Omental fat pad (tissue), 4 donors: Measurements from ENCODE around the gene PSMD6. TPM values are rescaled to one million over a fixed set of nuclear protein-coding genes. Genes with fewer than 3 reads are reported as not detected.

Source experiments
- ATAC-seq: fragments of 150-250 bp; one replicate; pipeline ENCODE4 v1.9.1; 2016; ENCODE audit warnings: mild to moderate bottlenecking, moderate library complexity; ENCODE audit not compliant: low FRiP score
- DNase-seq: peaks from one replicate; pipeline ENCODE4 v3.0.0-alpha.2; 2019; ENCODE audit warnings: low spot score
- total RNA-seq, 4 donors: library from RNA; depleted of rRNA; stranded (reverse); fragments of >200 nt; gene quantifications; one replicate each; pipeline ENCODE4 v1.1.0, GENCODE V29; 2016
- TF ChIP-seq, protein P1 (sequence below), 3 donors: fragments of 450-650 bp; IDR thresholded peaks; one replicate each; pipeline ENCODE4 v1.5.1; 2016 to 2017; ENCODE audit warnings: antibody characterized with exemption in 3 of 3, mild to moderate bottlenecking in 3 of 3, moderate library complexity in 2 of 3

Gene PSMD6
- total RNA-seq, 4 donors from 2014 or later: 52.8 to 86.2 (median 53.4) TPM

DNA sequence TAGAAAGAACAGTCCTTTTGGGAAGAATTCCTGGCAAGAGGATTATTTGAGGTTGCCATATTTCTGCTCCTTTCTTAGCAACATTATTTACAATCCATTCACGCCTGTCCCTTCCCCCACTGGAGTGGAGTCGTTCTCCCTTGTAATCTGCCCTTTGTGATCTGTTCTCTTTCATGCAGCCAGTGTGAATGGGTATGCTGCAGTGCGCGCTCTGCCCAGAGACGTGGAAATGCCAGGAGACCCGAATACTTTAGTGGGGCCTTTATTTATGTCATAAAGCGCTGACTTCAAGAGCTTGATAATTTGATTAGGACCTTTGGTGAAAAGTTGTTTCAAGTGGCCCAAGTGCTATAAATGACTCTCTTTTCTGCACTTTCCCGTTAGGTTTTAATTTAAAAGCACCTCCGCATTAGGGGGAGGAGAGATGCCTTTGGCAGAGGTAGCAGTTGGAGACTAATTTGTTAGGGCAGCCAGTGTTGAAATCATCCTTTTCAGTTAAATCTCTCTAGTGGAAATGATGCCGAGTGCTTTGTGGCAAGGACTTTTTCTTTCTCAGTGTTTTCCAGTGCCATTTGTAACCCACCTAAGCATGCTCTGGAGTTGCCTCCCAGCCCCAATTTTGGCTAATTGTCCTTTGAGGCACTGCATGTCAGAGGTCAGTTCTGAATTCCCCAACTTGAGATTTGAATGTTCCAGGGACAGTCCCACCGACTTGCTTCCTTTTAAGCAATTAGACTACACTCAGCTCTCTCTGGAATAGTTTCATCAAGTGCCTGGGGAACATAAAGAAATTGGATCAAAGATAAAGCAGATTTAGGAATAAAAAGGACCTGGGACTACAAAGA lies 52.4 kb downstream of the PSMD6 start:
- DNase-seq (no peak), ATAC-seq (peak; percentile 59)
- TF ChIP-seq, protein P1, sequence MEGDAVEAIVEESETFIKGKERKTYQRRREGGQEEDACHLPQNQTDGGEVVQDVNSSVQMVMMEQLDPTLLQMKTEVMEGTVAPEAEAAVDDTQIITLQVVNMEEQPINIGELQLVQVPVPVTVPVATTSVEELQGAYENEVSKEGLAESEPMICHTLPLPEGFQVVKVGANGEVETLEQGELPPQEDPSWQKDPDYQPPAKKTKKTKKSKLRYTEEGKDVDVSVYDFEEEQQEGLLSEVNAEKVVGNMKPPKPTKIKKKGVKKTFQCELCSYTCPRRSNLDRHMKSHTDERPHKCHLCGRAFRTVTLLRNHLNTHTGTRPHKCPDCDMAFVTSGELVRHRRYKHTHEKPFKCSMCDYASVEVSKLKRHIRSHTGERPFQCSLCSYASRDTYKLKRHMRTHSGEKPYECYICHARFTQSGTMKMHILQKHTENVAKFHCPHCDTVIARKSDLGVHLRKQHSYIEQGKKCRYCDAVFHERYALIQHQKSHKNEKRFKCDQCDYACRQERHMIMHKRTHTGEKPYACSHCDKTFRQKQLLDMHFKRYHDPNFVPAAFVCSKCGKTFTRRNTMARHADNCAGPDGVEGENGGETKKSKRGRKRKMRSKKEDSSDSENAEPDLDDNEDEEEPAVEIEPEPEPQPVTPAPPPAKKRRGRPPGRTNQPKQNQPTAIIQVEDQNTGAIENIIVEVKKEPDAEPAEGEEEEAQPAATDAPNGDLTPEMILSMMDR (IDR thresholded peaks at IDR 0.05): no peak

DNA sequence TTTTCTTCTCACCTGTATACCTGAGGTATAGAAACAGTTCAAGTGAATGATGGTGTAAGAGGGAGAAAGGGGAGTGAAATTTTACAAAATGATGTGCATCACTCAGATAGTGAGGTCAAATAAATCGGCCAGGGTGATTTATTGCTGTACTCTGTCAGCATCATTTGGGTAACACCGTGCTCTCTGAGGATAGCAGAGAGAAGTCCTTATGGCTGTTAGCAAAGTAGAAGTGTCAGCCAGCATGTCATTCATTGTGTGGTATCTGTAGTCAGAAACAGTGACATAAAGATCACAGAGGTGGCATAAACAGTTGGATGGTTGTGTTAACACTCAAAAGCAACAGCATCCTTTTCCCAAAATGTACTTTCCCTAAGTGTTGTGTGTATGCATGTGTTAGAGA lies 53.4 kb downstream of the PSMD6 start:
- ATAC-seq: no peak
- TF ChIP-seq, protein P1 (IDR thresholded peaks at IDR 0.05): no peak

DNA sequence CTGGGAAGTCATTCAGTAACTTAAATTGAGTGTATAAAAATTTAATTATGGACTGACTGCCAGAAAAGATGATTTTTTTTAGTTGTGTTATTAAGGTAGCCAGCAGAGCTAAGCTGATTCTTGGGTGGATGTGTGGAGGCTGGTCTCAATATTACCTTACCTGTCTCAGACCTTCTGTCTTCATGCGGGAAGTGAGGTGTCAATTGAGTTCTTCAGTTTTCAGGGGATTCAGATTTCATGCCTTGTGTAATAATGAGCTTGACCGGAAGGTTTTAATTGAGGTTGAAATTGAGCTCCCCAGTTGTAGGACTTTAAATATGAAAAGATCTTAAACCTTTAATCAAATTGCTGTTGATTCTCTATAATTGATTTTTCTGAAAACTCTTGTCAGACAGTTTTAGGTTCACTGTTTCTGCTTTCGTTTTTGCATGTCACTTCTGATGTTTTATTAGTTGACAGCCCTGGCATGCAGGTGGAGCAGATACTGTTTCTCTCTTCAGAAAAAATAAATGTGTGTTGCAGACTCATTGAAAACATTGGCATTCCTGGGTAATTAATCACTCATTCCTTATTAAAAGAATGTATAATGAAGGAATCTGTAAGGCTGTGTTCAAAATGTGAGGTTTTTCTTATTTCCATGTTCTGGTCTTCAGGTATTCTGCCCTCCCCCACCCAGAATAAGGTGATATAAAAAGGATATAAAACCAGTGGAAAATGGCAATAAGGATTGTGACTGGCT lies 54.5 kb downstream of the PSMD6 start:
- TF ChIP-seq, protein P1 (IDR thresholded peaks at IDR 0.05): no peak
- DNase-seq (no peak), ATAC-seq (no peak)

More for the DNA sequence above, 53.4 kb downstream of the PSMD6 start:
- no peak for DNase-seq

DNA sequence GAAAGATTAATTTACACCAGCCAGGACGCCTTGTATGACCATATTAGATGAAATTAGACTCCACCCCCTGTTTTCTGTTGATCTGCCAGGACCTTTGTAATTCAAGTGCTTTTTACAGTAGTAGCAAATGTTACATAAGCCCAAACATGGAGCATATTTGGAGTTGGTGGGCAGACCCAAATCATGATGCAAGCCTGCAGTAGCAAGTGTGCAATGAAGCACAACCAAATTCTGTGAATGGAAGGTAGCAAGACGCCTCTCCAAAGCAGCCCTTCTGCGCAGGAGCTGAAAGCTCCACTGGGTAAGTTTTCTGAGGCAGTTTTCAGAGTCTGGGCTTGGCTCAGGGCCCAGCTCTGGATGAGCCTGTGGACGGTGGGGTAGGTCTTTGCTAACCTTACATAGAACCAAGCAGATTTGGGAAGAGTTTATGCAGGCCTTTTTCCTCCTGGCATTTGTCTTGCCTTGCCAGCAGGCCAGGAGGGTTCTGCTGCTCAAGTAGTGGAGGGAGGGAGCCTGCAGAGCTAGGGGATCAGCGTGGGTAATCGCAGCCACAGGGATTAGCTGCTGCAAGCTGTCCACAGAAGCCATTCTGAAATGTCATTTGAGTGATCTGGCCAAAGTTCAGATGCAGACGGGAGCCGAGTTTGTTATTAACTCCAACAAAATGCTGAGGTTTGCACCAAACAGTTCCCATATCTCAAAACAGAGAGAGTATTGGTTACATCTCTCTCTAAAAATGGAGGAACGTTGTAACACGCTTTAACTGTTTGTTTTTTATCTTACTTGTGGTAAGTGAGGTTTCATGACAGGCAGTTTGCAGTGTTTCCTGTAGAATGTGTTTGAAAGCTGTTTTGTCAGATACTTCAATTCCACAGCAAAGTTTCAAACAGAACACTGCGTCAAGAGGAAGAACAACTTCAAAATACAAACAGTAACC lies 55.4 kb downstream of the PSMD6 start:
- no peak for ATAC-seq
- TF ChIP-seq, protein P1 (IDR thresholded peaks at IDR 0.05): no peak
- no peak for DNase-seq

DNA sequence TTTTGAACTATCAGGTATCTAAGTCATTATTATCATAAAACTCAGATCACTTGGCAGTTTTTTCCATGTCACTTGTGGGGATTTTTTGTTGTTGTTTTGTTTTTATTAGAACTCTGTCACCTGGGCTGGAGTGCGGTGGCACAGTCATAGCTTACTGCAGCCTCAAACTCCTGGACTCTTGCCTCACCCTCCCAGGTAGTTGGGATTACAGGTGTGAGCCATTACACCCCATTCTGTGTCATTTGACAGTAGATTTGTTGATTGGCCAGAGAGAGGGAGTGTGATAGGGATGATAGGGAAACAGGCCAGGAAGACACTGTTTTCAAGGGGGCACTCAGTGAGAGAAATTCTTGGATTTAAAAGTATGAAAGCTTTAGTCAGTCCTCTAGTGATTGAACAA lies 56.4 kb downstream of the PSMD6 start:
- TF ChIP-seq, protein P1 (IDR thresholded peaks at IDR 0.05): no peak
- ATAC-seq: no peak

DNA sequence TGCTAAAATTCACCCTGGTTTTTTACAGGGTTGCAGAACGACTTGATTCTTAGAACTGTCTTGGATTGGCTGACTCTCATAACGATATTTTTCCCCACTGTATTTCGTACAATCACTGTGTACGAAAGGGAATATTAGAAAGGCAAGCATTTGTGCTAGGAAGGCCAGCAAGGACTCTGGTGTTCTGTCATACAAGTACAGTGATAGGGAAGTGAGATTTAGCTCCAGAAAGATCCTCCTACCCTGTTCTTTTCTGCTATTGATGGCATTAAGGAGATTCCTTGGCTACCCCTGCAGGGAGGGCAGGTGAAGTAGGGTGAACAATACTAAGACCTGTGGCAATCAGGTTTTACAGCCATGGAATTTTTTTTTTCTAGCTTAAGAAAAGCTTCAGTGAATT lies 57.3 kb downstream of the PSMD6 start:
- TF ChIP-seq, protein P1 (IDR thresholded peaks at IDR 0.05): no peak
- ATAC-seq: no peak
- DNase-seq: no peak

More for the DNA sequence above, 56.4 kb downstream of the PSMD6 start:
- no peak for DNase-seq
